PC-3 (cell line): ENCODE data around the gene CLEC16A. TPM values are rescaled to one million over a fixed set of nuclear protein-coding genes. Genes with fewer than 3 reads are reported as not detected.

Source experiments
- ATAC-seq: fragments of 200-7000 bp; cut with Tn5 transposase; 2 replicates; pipeline ENCODE4 v1.9.1; 2020; ENCODE audit warnings: mild to moderate bottlenecking, moderate library complexity
- BruUV-seq: library from RNA; stranded (reverse); fragments of 400-500 nt; replicated peaks from 2 replicates; lab custom pipeline; 2021; lab: Mats Ljungman, UMichigan
- CTCF ChIA-PET: fragments of 300-600 bp; sonication (Branson Sonifier 250); formaldehyde crosslinking; loops from one replicate; lab custom pipeline; 2022; ENCODE audit warnings: antibody characterized with exemption; lab: Charles Lee
- POLR2A ChIA-PET: fragments of 300-600 bp; sonication (Branson Sonifier 250); formaldehyde crosslinking; loops from one replicate; lab custom pipeline; 2022; ENCODE audit warnings: antibody characterized with exemption; ENCODE audit not compliant: unreplicated experiment; lab: Charles Lee
- DNase-seq: peaks from one replicate; pipeline ENCODE4 v3.0.0-alpha.2; 2015
- H2AFZ ChIP-seq: fragments of 300-600 bp; sonication (generic); 2 replicates; pipeline ENCODE4 v1.6.0; 2016; ENCODE audit warnings: antibody characterized with exemption, low read length
- H3F3A ChIP-seq: fragments of 300-600 bp; sonication (generic); one replicate; pipeline ENCODE4 v1.6.0; 2017; ENCODE audit warnings: antibody characterized with exemption, low read length, control low read depth, mild to moderate bottlenecking; ENCODE audit not compliant: unreplicated experiment
- H3K27ac ChIP-seq: fragments of 300-600 bp; sonication (generic); 2 replicates; pipeline ENCODE4 v1.5.1; 2016; ENCODE audit warnings: mild to moderate bottlenecking, low read length
- H3K27me3 ChIP-seq: fragments of 300-600 bp; sonication (generic); 2 replicates; pipeline ENCODE4 v1.6.1; 2016; ENCODE audit warnings: low read length, mixed read lengths
- H3K36me3 ChIP-seq: fragments of 300-600 bp; sonication (generic); 2 replicates; pipeline ENCODE4 v1.6.1; 2016; ENCODE audit warnings: low read depth, mixed run types, low read length, mixed read lengths
- H3K4me1 ChIP-seq: fragments of 300-600 bp; sonication (generic); 2 replicates; pipeline ENCODE4 v1.5.1; 2016; ENCODE audit warnings: low read length; ENCODE audit not compliant: insufficient read depth
- H3K4me2 ChIP-seq: fragments of 300-600 bp; sonication (generic); 2 replicates; pipeline ENCODE4 v1.6.0; 2016; ENCODE audit warnings: low read length
- H3K4me3 ChIP-seq: fragments of 300-600 bp; sonication (generic); 2 replicates; pipeline ENCODE4 v1.5.1; 2016; ENCODE audit warnings: mild to moderate bottlenecking, low read length, mixed read lengths
- H3K79me2 ChIP-seq: fragments of 300-600 bp; sonication (generic); 2 replicates; pipeline ENCODE4 v1.6.1; 2017; ENCODE audit warnings: low read length, mixed read lengths
- H3K9ac ChIP-seq: fragments of 300-600 bp; sonication (generic); 2 replicates; pipeline ENCODE4 v1.6.0; 2016; ENCODE audit warnings: mild to moderate bottlenecking, low read length
- H3K9me2 ChIP-seq: fragments of 300-600 bp; sonication (generic); replicated peaks from 2 replicates; pipeline ENCODE4 v1.6.1; 2016; ENCODE audit warnings: mixed run types, low read length, mixed read lengths
- H3K9me3 ChIP-seq: fragments of 300-600 bp; sonication (generic); 2 replicates; pipeline ENCODE4 v1.6.1; 2016; ENCODE audit warnings: low read length, mixed read lengths
- H4K20me1 ChIP-seq: fragments of 300-600 bp; sonication (generic); 2 replicates; pipeline ENCODE4 v1.6.1; 2016; ENCODE audit warnings: low read length, mixed read lengths
- EZH2 ChIP-seq: fragments of 300-600 bp; sonication (generic); IDR thresholded peaks from one replicate; pipeline ENCODE4 v1.6.1; 2017; ENCODE audit warnings: antibody characterized with exemption, mild to moderate bottlenecking, low read length; ENCODE audit not compliant: unreplicated experiment
- EZH2phosphoT487 ChIP-seq: fragments of 300-600 bp; sonication (generic); IDR thresholded peaks from 2 replicates; pipeline ENCODE4 v1.6.1; 2018; ENCODE audit warnings: mild to moderate bottlenecking, antibody characterized with exemption, low read length, borderline replicate concordance
- intact Hi-C: fragments of 100-400 bp; cut with micrococcal nuclease; formaldehyde crosslinking; loops from 2 replicates; pipeline ENCODE4 v1.9.0; 2023
- total RNA-seq: library from RNA; depleted of rRNA; stranded (reverse); fragments of >200 nt; gene quantifications from 2 replicates; pipeline ENCODE4 v1.2.3, GENCODE V29; 2014
- TF ChIP-seq, protein P1 (sequence below): fragments of 300-600 bp; sonication (generic); conservative IDR thresholded peaks from 2 replicates; pipeline ENCODE4 v1.5.1; 2017; ENCODE audit warnings: antibody characterized with exemption, low read depth, mild to moderate bottlenecking, low read length

The CLEC16A gene
- total RNA-seq, 1 experiment from 2014 or later = 9.5 TPM

DNA sequence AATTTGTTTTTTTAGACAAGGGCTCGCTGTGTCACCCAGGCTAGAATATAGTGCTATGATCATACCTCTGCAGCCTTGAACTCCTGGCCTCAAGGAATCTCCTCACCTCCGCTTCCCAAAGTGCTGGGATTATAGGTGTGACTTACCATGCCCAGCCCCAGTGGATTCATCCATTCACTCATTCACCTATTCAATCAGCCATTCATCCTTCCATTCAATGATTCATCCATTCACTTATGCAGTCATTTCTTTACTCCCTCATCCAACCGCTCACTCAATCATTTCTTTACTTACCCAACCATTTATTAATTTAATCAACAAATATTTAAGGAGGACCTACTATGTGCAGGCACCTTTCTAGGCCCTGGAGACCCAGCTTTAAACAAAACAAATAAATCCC lies 27.8 kb upstream of the CLEC16A start:
- no peak overlapping the region for H3K9ac ChIP-seq
- no peaks in the 10 kb centered on the region for H4K20me1 ChIP-seq
- POLR2A ChIA-PET = interaction anchor here (0.7 kb wide), 1 partner anchor 172 kb away, joined by 3 read pairs; no protein-coding TSS in a partner anchor
- H3K27me3 ChIP-seq = no peaks in the 10 kb centered on the region
- H3K9me3 ChIP-seq = no peaks in the 10 kb centered on the region
- H3K4me2 ChIP-seq = no peak overlapping the region
- H3K4me1 ChIP-seq = no peaks in the 10 kb centered on the region
- no peak overlapping the region for H2AFZ ChIP-seq
- no peaks in the 10 kb centered on the region for H3K36me3 ChIP-seq
- TF ChIP-seq EZH2 (no peak), EZH2phosphoT487 (no peak)
- TF ChIP-seq, protein P1, sequence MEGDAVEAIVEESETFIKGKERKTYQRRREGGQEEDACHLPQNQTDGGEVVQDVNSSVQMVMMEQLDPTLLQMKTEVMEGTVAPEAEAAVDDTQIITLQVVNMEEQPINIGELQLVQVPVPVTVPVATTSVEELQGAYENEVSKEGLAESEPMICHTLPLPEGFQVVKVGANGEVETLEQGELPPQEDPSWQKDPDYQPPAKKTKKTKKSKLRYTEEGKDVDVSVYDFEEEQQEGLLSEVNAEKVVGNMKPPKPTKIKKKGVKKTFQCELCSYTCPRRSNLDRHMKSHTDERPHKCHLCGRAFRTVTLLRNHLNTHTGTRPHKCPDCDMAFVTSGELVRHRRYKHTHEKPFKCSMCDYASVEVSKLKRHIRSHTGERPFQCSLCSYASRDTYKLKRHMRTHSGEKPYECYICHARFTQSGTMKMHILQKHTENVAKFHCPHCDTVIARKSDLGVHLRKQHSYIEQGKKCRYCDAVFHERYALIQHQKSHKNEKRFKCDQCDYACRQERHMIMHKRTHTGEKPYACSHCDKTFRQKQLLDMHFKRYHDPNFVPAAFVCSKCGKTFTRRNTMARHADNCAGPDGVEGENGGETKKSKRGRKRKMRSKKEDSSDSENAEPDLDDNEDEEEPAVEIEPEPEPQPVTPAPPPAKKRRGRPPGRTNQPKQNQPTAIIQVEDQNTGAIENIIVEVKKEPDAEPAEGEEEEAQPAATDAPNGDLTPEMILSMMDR = no peak
- ATAC-seq = no peak
- CTCF ChIA-PET = no interaction called here
- no peak overlapping the region for H3K4me3 ChIP-seq
- BruUV-seq = no TSS peak
- no peaks in the 10 kb centered on the region for H3K79me2 ChIP-seq
- intact Hi-C loops = loop anchor here (5.0 to 10.0 kb wide), 2 partner anchors 179 to 402 kb away; no protein-coding TSS in a partner anchor
- no peaks in the 10 kb centered on the region for H3K9me2 ChIP-seq
- no peak for DNase-seq
- no peaks in the 10 kb centered on the region for H3F3A ChIP-seq
- H3K27ac ChIP-seq = no peak overlapping the region

DNA sequence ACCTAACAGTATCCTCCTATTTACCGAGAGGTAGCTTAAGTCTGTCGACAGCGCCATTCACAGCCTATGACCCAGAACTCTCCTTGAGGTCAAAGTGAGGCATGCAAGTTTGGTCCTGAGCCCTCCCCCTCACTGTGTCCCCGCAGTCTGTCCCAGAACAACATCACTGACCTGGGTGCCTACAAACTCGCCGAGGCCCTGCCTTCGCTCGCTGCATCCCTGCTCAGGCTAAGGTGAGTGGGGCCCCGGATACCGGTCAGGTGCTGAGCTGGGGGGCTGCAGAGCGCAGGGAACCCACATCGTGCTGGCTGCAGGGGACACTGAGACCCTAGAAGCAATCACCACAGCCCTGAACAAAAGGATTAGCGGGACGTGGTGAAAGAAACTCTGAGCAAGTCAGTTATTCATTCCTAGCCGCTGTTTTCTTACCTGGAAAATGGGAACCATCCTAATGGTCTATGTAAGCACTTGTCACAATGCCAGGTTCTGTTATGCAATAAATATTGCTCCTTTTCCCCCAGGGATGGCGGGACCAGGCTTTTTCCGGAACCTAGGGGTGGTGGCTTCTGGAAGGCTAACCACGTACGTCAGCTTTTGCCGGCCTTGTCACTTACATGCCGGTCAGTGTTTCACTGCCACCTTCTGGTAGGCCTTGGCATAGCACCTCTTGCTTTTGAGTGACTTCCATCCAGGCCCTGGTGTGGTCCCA lies 25.9 kb upstream of the CLEC16A start:
- Histone ChIP-seq H3K4me1 (no peaks in the 10 kb centered on the region), H3K9ac (no peak overlapping the region), H4K20me1 (no peaks in the 10 kb centered on the region), H3K36me3 (no peaks in the 10 kb centered on the region), H3K4me3 (no peak overlapping the region), H3F3A (no peaks in the 10 kb centered on the region), H3K27me3 (no peaks in the 10 kb centered on the region), H3K9me2 (no peaks in the 10 kb centered on the region), H3K27ac (no peak overlapping the region), H3K9me3 (no peaks in the 10 kb centered on the region), H3K79me2 (no peaks in the 10 kb centered on the region), H2AFZ (peak overlapping the region; percentile 57; the same call in 1 of the 2 replicates), H3K4me2 (peak overlapping the region; percentile 44; the same call in 1 of the 2 replicates)
- no peak for TF ChIP-seq EZH2phosphoT487
- TF ChIP-seq, protein P1 = peak; percentile 82
- intact Hi-C loops = loop anchor here (5.0 to 10.0 kb wide), 2 partner anchors 181 to 404 kb away; no protein-coding TSS in a partner anchor
- ChIA-PET CTCF (interaction anchor here (0.5 kb wide), 1 partner anchor 144 kb away, joined by 3 read pairs; no protein-coding TSS in a partner anchor), POLR2A (interaction anchor here (1.1 kb wide), 1 partner anchor 174 kb away, joined by 4 read pairs; the partner anchor contains the start of gene NUBP1)
- DNase-seq (peak; percentile 95), ATAC-seq (peak; percentile 95)
- BruUV-seq = no TSS peak

DNA sequence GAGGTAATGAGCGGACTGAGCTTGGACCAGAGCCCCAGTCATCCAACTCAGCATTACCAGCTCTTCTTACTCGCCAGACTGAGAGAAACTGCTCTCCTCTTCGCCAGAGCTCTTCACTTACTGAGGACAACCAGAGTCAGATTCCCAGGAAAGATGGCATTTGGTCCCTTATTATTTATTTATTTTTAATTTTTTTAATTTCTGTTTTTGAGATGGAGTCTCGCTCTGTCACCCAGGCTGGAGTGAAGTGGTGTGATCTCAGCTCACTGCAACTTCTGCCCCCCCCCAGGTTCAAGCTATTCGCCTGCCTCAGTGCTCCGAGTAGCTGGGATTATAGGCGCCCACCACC lies 25.4 kb upstream of the CLEC16A start:
- Histone ChIP-seq H3K9me2 (no peaks in the 10 kb centered on the region), H3K27ac (no peak overlapping the region), H3K4me2 (no peak overlapping the region), H3K27me3 (no peaks in the 10 kb centered on the region), H3K4me3 (no peak overlapping the region), H3K9ac (no peak overlapping the region), H3F3A (no peaks in the 10 kb centered on the region), H4K20me1 (no peaks in the 10 kb centered on the region), H3K9me3 (no peaks in the 10 kb centered on the region), H2AFZ (0 out of 2 replicates have a peak overlapping the region, but pooled peaks have one; percentile 57), H3K4me1 (no peaks in the 10 kb centered on the region), H3K36me3 (no peaks in the 10 kb centered on the region), H3K79me2 (no peaks in the 10 kb centered on the region)
- CTCF ChIA-PET = no interaction called here
- no peak for ATAC-seq
- intact Hi-C loops = loop anchor here (5.0 to 10.0 kb wide), 2 partner anchors 182 to 404 kb away; no protein-coding TSS in a partner anchor
- no peak for DNase-seq
- BruUV-seq = no TSS peak
- POLR2A ChIA-PET = interaction anchor here (1.1 kb wide), 1 partner anchor 175 kb away, joined by 4 read pairs; the partner anchor contains the start of gene NUBP1
- no peak for TF ChIP-seq EZH2phosphoT487
- TF ChIP-seq, protein P1 = no peak
- no peak for TF ChIP-seq EZH2
